Measurements from ENCODE around the gene HOXC10.

The HOXC10 gene

GRCh38 chr12:54001283-54002187 is 16.6 kb downstream of the HOXC10 start:
- Histone ChIP-seq H3K36me3 (ENCODE audit: control insufficient read depth, insufficient read depth, low read length) (no peaks in the 10 kb centered on the region), H3K4me3 (replicated peaks; ENCODE audit: low read depth, low read length) (no peak overlapping the region), H3K27me3 (replicated peaks; ENCODE audit: control insufficient read depth, insufficient read depth, low read length) (peaks cover 2% of the 10 kb centered on the region; the same call in 1 of the 2 replicates)
- DNase-seq (ENCODE audit: extremely low read depth, insufficient read length), result no peak
- TF ChIP-seq CTCF (IDR thresholded peaks at IDR 0.05; ENCODE audit: insufficient read depth, low read length, poor library complexity, severe bottlenecking), result no peak

GRCh38 chr12:54002278-54002914 is 17.4 kb downstream of the HOXC10 start:
- no peak for TF ChIP-seq CTCF (IDR thresholded peaks at IDR 0.05; ENCODE audit: insufficient read depth, low read length, poor library complexity, severe bottlenecking)
- no peak for DNase-seq (ENCODE audit: extremely low read depth, insufficient read length)
- H3K36me3 ChIP-seq (ENCODE audit: control insufficient read depth, insufficient read depth, low read length), result no peaks in the 10 kb centered on the region
- no peak overlapping the region for H3K4me3 ChIP-seq (replicated peaks; ENCODE audit: low read depth, low read length)
- H3K27me3 ChIP-seq (replicated peaks; ENCODE audit: control insufficient read depth, insufficient read depth, low read length), result no peaks in the 10 kb centered on the region; the same call in 1 of the 2 replicates

- no peak for TF ChIP-seq CTCF (IDR thresholded peaks at IDR 0.05; ENCODE audit: insufficient read depth, low read length, poor library complexity, severe bottlenecking)
- Histone ChIP-seq H3K27me3 (replicated peaks; ENCODE audit: control insufficient read depth, insufficient read depth, low read length) (no peaks in the 10 kb centered on the region; the same call in 1 of the 2 replicates), H3K4me3 (replicated peaks; ENCODE audit: low read depth, low read length) (no peak overlapping the region), H3K36me3 (ENCODE audit: control insufficient read depth, insufficient read depth, low read length) (no peaks in the 10 kb centered on the region)
- no peak for DNase-seq (ENCODE audit: extremely low read depth, insufficient read length)
Measured at GRCh38 chr12:54002915-54003389, 18.0 kb downstream of the HOXC10 start.

GRCh38 chr12:54003625-54004024 is 18.7 kb downstream of the HOXC10 start:
- Histone ChIP-seq H3K27me3 (replicated peaks; ENCODE audit: control insufficient read depth, insufficient read depth, low read length) (no peaks in the 10 kb centered on the region; the same call in 1 of the 2 replicates), H3K4me3 (replicated peaks; ENCODE audit: low read depth, low read length) (no peak overlapping the region), H3K36me3 (ENCODE audit: control insufficient read depth, insufficient read depth, low read length) (no peaks in the 10 kb centered on the region)
- TF ChIP-seq CTCF (IDR thresholded peaks at IDR 0.05; ENCODE audit: insufficient read depth, low read length, poor library complexity, severe bottlenecking), result no peak
- no peak for DNase-seq (ENCODE audit: extremely low read depth, insufficient read length)

GRCh38 chr12:54004063-54004840 is 19.3 kb downstream of the HOXC10 start:
- H3K4me3 ChIP-seq (replicated peaks; ENCODE audit: low read depth, low read length), result no peak overlapping the region
- H3K36me3 ChIP-seq (ENCODE audit: control insufficient read depth, insufficient read depth, low read length), result no peaks in the 10 kb centered on the region
- peak; percentile 11 for TF ChIP-seq CTCF (IDR thresholded peaks at IDR 0.05; ENCODE audit: insufficient read depth, low read length, poor library complexity, severe bottlenecking)
- DNase-seq (ENCODE audit: extremely low read depth, insufficient read length), result no peak
- H3K27me3 ChIP-seq (replicated peaks; ENCODE audit: control insufficient read depth, insufficient read depth, low read length), result no peaks in the 10 kb centered on the region; the same call in 1 of the 2 replicates
